ENCODE data around the gene MEGF10.
"Not testable (repeated sequence)": the region's sequence is repeated elsewhere in the genome, so short reads cannot be mapped to it uniquely, and the experiment has no call there.

GRCh38 chr5:127317385-127317784 lies 26.8 kb downstream of the MEGF10 start:
- TF ChIP-seq, protein P1, sequence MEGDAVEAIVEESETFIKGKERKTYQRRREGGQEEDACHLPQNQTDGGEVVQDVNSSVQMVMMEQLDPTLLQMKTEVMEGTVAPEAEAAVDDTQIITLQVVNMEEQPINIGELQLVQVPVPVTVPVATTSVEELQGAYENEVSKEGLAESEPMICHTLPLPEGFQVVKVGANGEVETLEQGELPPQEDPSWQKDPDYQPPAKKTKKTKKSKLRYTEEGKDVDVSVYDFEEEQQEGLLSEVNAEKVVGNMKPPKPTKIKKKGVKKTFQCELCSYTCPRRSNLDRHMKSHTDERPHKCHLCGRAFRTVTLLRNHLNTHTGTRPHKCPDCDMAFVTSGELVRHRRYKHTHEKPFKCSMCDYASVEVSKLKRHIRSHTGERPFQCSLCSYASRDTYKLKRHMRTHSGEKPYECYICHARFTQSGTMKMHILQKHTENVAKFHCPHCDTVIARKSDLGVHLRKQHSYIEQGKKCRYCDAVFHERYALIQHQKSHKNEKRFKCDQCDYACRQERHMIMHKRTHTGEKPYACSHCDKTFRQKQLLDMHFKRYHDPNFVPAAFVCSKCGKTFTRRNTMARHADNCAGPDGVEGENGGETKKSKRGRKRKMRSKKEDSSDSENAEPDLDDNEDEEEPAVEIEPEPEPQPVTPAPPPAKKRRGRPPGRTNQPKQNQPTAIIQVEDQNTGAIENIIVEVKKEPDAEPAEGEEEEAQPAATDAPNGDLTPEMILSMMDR (conservative IDR thresholded peaks at IDR 0.05; ENCODE audit: low read length), result not testable (repeated sequence)
- TF ChIP-seq EZH2phosphoT487 (IDR thresholded peaks at IDR 0.05; ENCODE audit: borderline replicate concordance, low read depth, low read length), result not testable (repeated sequence)

Measured in OCI-LY7 (cell line).